SU-DHL-6 (cell line): Measurements from ENCODE around the gene GLI3.

Source experiments
- CTCF ChIP-seq: fragments of 200-600 bp; sonication (generic); IDR thresholded peaks from one replicate; pipeline ENCODE4 v1.5.1; 2017; ENCODE audit warnings: antibody characterized with exemption, mild to moderate bottlenecking, low read length, moderate library complexity; ENCODE audit not compliant: insufficient read depth, poor library complexity, severe bottlenecking
- EZH2phosphoT487 ChIP-seq: fragments of 200-600 bp; sonication (generic), shearing (Covaris generic); conservative IDR thresholded peaks from 2 replicates; pipeline ENCODE4 v1.6.1; 2018; ENCODE audit warnings: mild to moderate bottlenecking, antibody characterized with exemption, low read length, moderate library complexity, mixed read lengths

- TF ChIP-seq CTCF (no peak), EZH2phosphoT487 (no peak)
These were observed 55.4 kb downstream of the GLI3 start for GRCh38 chr7:42181566-42181965.
